Mesenchymal stem cell (in vitro differentiated cells and primary cell): ENCODE measurements around the gene PRKX.

Experiments used
- DNase-seq: peaks from one replicate; pipeline ENCODE4 v3.0.0-alpha.2; 2013
- H2AFZ ChIP-seq: one replicate; pipeline ENCODE4 v1.6.1; 2013; ENCODE audit warnings: low read depth, mild to moderate bottlenecking, control low read depth, inconsistent platforms, low read length, moderate library complexity
- H2AK5ac ChIP-seq: 2 replicates; pipeline ENCODE4 v1.6.1; 2013; ENCODE audit warnings: low read length, moderate library complexity, mild to moderate bottlenecking, inconsistent platforms; ENCODE audit not compliant: severe bottlenecking
- H2BK120ac ChIP-seq: one replicate; pipeline ENCODE4 v1.6.1; 2013; ENCODE audit warnings: low read depth, mild to moderate bottlenecking, inconsistent platforms, low read length, moderate library complexity
- H2BK12ac ChIP-seq, 2 experiments: one replicate each; pipeline ENCODE4 v1.6.1; 2013; ENCODE audit warnings: inconsistent platforms in 2 of 2, low read length in 2 of 2, mild to moderate bottlenecking in 2 of 2, moderate library complexity in 2 of 2, control low read depth in 1 of 2
- H2BK15ac ChIP-seq: one replicate; pipeline ENCODE4 v1.6.1; 2013; ENCODE audit warnings: mild to moderate bottlenecking, low read depth, inconsistent platforms; ENCODE audit not compliant: poor library complexity, severe bottlenecking
- H2BK5ac ChIP-seq: 2 replicates; pipeline ENCODE4 v1.6.1; 2013; ENCODE audit warnings: low read depth, mild to moderate bottlenecking, low read length, control low read depth, inconsistent platforms; ENCODE audit not compliant: poor library complexity, severe bottlenecking
- H3K14ac ChIP-seq, 2 experiments: one replicate each; pipeline ENCODE4 v1.6.1; 2013; ENCODE audit warnings: inconsistent platforms in 2 of 2, low read length in 2 of 2, control low read depth in 1 of 2, mild to moderate bottlenecking in 1 of 2, moderate library complexity in 1 of 2
- H3K18ac ChIP-seq, 2 experiments: one replicate each; pipeline ENCODE4 v1.6.1; 2013; ENCODE audit warnings: inconsistent platforms in 2 of 2, low read length in 2 of 2, control low read depth in 1 of 2, low read depth in 1 of 2, mild to moderate bottlenecking in 1 of 2
- H3K23ac ChIP-seq, 2 experiments: one replicate each; pipeline ENCODE4 v1.6.1; 2013; ENCODE audit warnings: inconsistent platforms in 2 of 2, low read length in 2 of 2, mild to moderate bottlenecking in 2 of 2, moderate library complexity in 2 of 2, control low read depth in 1 of 2
- H3K27ac ChIP-seq: 2 replicates; pipeline ENCODE4 v1.5.1; 2013; ENCODE audit warnings: mild to moderate bottlenecking, moderate library complexity, low read length, control low read depth, inconsistent platforms; ENCODE audit not compliant: poor library complexity, severe bottlenecking
- H3K27me3 ChIP-seq, 2 experiments: 2 replicates each; pipeline versions ENCODE4 v1.6.1 to v1.7.0; 2013; ENCODE audit warnings: low read length in 2 of 2, mild to moderate bottlenecking in 2 of 2, moderate library complexity in 2 of 2, control low read depth in 1 of 2, inconsistent platforms in 1 of 2; ENCODE audit not compliant: control insufficient read depth in 1 of 2, insufficient read depth in 1 of 2
- H3K36me3 ChIP-seq, 2 experiments: 2 replicates each; pipeline versions ENCODE4 v1.6.1 to v1.7.0; 2013; ENCODE audit warnings: low read length in 2 of 2, control low read depth in 1 of 2, inconsistent platforms in 1 of 2, low read depth in 1 of 2, mild to moderate bottlenecking in 1 of 2; ENCODE audit not compliant: insufficient read depth in 2 of 2, control insufficient read depth in 1 of 2
- H3K4ac ChIP-seq, 2 experiments: one replicate each; pipeline ENCODE4 v1.6.1; 2013; ENCODE audit warnings: inconsistent platforms in 2 of 2, low read length in 2 of 2, mild to moderate bottlenecking in 2 of 2, moderate library complexity in 2 of 2, control low read depth in 1 of 2, low read depth in 1 of 2
- H3K4me1 ChIP-seq: 2 replicates; pipeline ENCODE4 v1.6.1; 2013; ENCODE audit warnings: low read depth, low read length, control low read depth; ENCODE audit not compliant: control insufficient read depth, insufficient read depth
- H3K4me2 ChIP-seq: 2 replicates; pipeline ENCODE4 v1.6.1; 2013; ENCODE audit warnings: low read length, mild to moderate bottlenecking, inconsistent platforms; ENCODE audit not compliant: poor library complexity, severe bottlenecking
- H3K4me3 ChIP-seq, 2 experiments: 2 replicates each; pipeline versions ENCODE4 v1.5.1 to v1.7.0; 2013; ENCODE audit warnings: low read length in 2 of 2, mild to moderate bottlenecking in 2 of 2, control low read depth in 1 of 2, low read depth in 1 of 2; ENCODE audit not compliant: insufficient read depth in 1 of 2
- H3K79me1 ChIP-seq: replicated peaks from 2 replicates; pipeline ENCODE4 v1.6.1; 2013; ENCODE audit warnings: mild to moderate bottlenecking, control low read depth, low read length, inconsistent platforms; ENCODE audit not compliant: poor library complexity, severe bottlenecking
- H3K9ac ChIP-seq: 2 replicates; pipeline ENCODE4 v1.7.0; 2013; ENCODE audit warnings: mild to moderate bottlenecking, low read length, moderate library complexity
- H3K9me3 ChIP-seq: 2 replicates; pipeline ENCODE4 v1.7.0; 2013; ENCODE audit warnings: mild to moderate bottlenecking, low read length; ENCODE audit not compliant: control insufficient read depth
- H4K8ac ChIP-seq: one replicate; pipeline ENCODE4 v1.6.1; 2013; ENCODE audit warnings: inconsistent platforms, mild to moderate bottlenecking, low read length, moderate library complexity
- H4K91ac ChIP-seq: one replicate; pipeline ENCODE4 v1.6.1; 2013; ENCODE audit warnings: mild to moderate bottlenecking, low read length, inconsistent platforms
- WGBS: methylation state at CpG from one replicate; pipeline ENCODE4 v1.1.7; 2013; ENCODE audit warnings: mixed read lengths; 5-methylcytosine and 5-hydroxymethylcytosine counted together

The PRKX gene

DNA sequence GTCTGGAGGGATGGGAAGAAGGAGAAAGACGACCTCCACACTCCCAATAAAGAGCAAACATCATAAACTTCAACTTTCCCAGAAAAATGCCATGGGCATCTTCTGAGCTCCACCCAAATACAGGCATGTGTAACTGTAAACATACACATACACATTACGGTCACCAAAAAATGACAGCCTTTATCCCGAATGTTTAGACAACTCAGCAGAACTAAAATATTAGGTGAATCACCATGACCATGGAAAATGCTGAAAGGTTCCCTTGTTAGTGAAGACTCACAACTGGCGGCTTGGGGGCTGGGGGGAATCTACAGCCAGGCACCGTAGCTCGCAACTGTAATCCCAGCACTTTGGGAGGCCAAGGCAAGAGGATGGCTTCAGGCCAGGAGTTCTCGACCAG, 33.0 kb downstream of the PRKX start:
- Histone ChIP-seq H2BK5ac (no peak overlapping the region), H3K79me1 (peaks cover 3% of the 10 kb centered on the region), H3K9ac (no peak overlapping the region), H4K91ac (no peak overlapping the region), H3K27ac (no peak overlapping the region), H2BK15ac (no peak overlapping the region), H3K4me1 (no peaks in the 10 kb centered on the region), H3K14ac (no peak overlapping the region), H3K23ac (no peak overlapping the region), H3K18ac (no peak overlapping the region), H3K4ac (no peak overlapping the region), H2BK120ac (no peak overlapping the region), H3K9me3 (no peaks in the 10 kb centered on the region), H3K4me3 (no peak overlapping the region), H3K4me2 (no peak overlapping the region), H4K8ac (no peak overlapping the region), H3K27me3 (no peaks in the 10 kb centered on the region), H2BK12ac (no peak overlapping the region), H2AK5ac (no peak overlapping the region), H3K36me3 (no peaks in the 10 kb centered on the region), H2AFZ (no peak overlapping the region)
- DNase-seq: peak; percentile 11
- WGBS: 79% methylated on average over 5 of the region's 7 CpGs

DNA sequence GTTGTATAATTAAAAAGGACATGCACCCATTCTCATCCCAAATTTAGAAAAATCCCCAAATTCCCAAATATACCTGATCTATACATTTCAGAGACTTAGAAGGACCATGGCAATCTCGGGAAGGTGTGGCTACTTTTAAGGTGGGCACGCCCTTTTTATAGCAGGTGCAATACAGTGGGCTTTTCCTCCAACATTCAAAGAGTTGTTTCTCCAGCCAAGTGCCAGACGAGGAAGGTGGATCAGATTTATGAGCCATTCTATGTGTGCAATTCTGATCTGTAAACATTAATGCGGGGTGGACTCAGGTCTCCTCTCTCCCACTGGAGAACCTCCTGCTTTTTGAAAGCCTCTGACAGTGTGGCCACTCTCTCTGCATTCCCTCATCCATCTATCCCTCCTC, 33.8 kb downstream of the PRKX start:
- no peak for DNase-seq
- Histone ChIP-seq H3K4me1 (no peaks in the 10 kb centered on the region), H3K27me3 (no peaks in the 10 kb centered on the region), H3K4ac (no peak overlapping the region), H3K79me1 (peaks cover 4% of the 10 kb centered on the region), H3K27ac (no peak overlapping the region), H4K8ac (no peak overlapping the region), H3K23ac (no peak overlapping the region), H4K91ac (no peak overlapping the region), H2BK12ac (no peak overlapping the region), H3K14ac (no peak overlapping the region), H3K4me3 (no peak overlapping the region), H3K36me3 (no peaks in the 10 kb centered on the region), H2BK5ac (no peak overlapping the region), H2BK120ac (no peak overlapping the region), H2AK5ac (no peak overlapping the region), H3K9me3 (no peaks in the 10 kb centered on the region), H2AFZ (no peak overlapping the region), H3K18ac (no peak overlapping the region), H3K4me2 (no peak overlapping the region), H2BK15ac (no peak overlapping the region), H3K9ac (no peak overlapping the region)
- WGBS: 95% methylated on average over 2 of the region's 4 CpGs

DNA sequence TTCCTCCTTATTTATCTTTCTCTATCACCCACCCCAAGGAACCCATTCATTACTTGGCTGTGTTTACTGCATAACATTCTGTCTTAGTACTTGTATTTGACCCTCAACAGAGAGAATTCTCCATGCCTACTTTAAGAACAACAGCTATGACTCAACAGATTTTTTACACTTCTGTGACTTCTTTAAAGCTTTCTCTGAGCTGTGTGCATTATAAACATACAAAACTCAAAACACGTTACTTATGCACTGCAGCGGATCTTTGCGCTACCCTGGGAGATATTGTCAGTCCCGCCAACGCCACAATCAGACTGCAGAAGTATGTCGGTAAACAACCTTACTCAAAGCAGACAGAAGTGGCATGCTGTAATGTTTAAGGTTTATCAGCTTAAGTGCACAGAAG, 35.1 kb downstream of the PRKX start:
- H2AK5ac ChIP-seq: no peak overlapping the region
- no peaks in the 10 kb centered on the region for H3K27me3 ChIP-seq
- H4K8ac ChIP-seq: no peak overlapping the region
- no peak overlapping the region for H2BK5ac ChIP-seq
- no peak overlapping the region for H3K4ac ChIP-seq
- peak overlapping the region; percentile 21 to 40 for H3K18ac ChIP-seq
- no peak overlapping the region for H2BK120ac ChIP-seq
- no peak overlapping the region for H3K9ac ChIP-seq
- H2AFZ ChIP-seq: no peak overlapping the region
- H3K4me3 ChIP-seq: no peak overlapping the region
- no peak overlapping the region for H3K27ac ChIP-seq
- peaks cover 2 to 3% of the 10 kb centered on the region in 2 experiments for H3K36me3 ChIP-seq
- WGBS: 80% methylated on average over 1 of the region's 6 CpGs
- H3K23ac ChIP-seq: no peak overlapping the region
- no peaks in the 10 kb centered on the region for H3K4me1 ChIP-seq
- H3K4me2 ChIP-seq: no peak overlapping the region
- peaks cover 4% of the 10 kb centered on the region for H3K79me1 ChIP-seq
- no peak overlapping the region for H2BK15ac ChIP-seq
- H2BK12ac ChIP-seq: no peak overlapping the region
- peak; percentile 44 for DNase-seq
- H3K9me3 ChIP-seq: no peaks in the 10 kb centered on the region
- no peak overlapping the region for H3K14ac ChIP-seq
- H4K91ac ChIP-seq: no peak overlapping the region

DNA sequence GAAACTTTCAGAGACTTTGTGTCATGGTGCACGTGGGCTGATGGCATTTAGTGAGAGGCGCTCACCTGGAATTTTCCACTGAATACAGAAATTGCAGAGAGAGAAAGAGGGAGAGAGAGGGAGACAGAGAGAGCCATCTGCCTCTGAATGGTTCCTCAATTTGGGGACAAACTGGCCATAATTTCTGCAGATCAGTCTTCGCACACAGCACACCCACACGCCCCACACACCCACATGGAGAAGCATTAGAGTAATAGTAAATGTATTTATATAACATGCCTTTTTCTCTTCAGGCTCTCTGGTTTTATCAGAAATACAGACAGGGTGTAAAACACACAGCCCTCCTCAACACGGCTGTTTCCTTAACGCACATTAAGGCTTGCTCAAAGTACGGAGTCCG, 38.6 kb downstream of the PRKX start:
- DNase-seq: no peak
- no peak overlapping the region for H4K8ac ChIP-seq

More for the DNA sequence above, 38.6 kb downstream of the PRKX start:
- no peak overlapping the region for H2AK5ac ChIP-seq
- no peaks in the 10 kb centered on the region for H3K9me3 ChIP-seq
- 93% methylated on average over 2 of the region's 8 CpGs for WGBS
- no peak overlapping the region for H3K4ac ChIP-seq
- no peak overlapping the region for H2BK5ac ChIP-seq
- no peaks in the 10 kb centered on the region for H3K27me3 ChIP-seq
- H3K4me1 ChIP-seq: no peaks in the 10 kb centered on the region
- no peak overlapping the region for H2BK12ac ChIP-seq
- no peak overlapping the region for H3K9ac ChIP-seq
- H4K91ac ChIP-seq: no peak overlapping the region
- no peak overlapping the region for H2BK15ac ChIP-seq
- H2AFZ ChIP-seq: no peak overlapping the region
- no peak overlapping the region for H3K14ac ChIP-seq
- peaks cover 11 to 14% of the 10 kb centered on the region in 2 experiments for H3K36me3 ChIP-seq
- H3K23ac ChIP-seq: no peak overlapping the region
- H3K4me2 ChIP-seq: no peak overlapping the region
- H2BK120ac ChIP-seq: no peak overlapping the region
- peaks cover 4% of the 10 kb centered on the region for H3K79me1 ChIP-seq
- no peak overlapping the region for H3K18ac ChIP-seq
- H3K27ac ChIP-seq: no peak overlapping the region
- H3K4me3 ChIP-seq: no peak overlapping the region
